HG03460 (cell line): ENCODE data around the gene ALG6.

Experiments used
- ATAC-seq: cut with Tn5 transposase; IDR thresholded peaks from one replicate; pipeline ENCODE4 v1.9.1; 2021; ENCODE audit not compliant: unreplicated experiment

Gene ALG6

DNA sequence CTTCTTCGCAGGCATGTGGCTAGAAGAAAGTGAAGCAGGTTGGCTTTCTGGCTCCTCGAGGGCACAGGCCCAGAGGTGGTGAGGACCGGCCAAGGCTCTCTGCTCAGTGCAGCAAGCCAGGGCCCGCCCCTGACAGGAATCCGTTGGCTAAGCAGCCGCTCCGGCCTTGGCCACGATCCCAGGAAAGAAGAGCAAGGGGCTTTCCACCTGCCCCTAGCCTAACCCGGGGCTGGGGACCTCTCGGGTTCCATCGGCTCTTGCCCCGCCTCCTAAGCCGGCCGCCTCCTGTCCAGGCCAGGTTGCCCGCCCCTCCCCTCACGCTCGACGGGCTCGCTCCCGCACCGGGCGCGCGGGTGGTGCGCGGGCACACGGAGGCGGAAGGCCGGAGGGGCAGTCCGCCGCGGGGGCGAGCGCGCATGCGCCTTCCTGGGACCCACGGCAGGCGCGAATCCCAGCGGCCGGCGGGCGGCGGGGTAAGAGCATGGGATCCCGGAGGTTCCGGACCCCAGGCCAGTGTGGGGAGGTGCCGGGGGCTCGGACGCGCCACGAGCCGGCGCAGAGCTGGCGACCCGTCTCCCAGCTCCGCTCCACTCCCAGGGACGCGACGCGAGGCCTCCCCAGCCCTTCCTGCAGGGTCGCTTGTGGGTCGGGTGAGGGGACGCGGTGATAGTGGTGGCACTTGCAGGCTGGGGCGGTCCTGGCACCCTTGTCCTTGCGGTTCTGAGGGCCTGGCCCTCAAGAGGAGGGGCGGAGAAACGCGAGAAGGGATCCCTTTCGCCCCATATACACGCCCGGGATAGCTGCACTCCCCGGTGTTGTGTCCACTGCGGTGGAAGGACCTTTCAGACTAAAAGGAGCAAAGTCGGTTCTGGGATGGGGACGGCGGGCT is at the start of gene ALG6:
Gene ALG6 (plus strand): TSS at position 413 of the 889 bp plus-strand sequence. CDS start 3,351 bp downstream, outside the sequence.
- ATAC-seq = peak; percentile 95

DNA sequence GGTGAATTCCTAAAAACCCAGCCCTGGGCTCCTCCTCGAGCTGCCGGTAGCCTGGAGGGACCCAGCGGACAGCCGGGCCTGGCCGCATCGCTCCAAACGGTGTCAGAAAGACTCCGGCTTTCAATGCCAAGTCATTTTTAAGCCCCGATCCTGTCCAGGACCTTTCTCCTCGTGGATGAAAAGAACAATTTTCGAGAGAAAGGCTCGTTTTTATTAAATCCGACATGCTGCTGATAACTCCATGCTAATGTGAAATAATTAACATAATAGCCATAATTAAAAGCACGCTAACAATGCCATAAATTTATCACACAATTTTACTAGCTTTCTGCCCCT is 49.6 kb upstream of the ALG6 start:
- no peak for ATAC-seq

DNA sequence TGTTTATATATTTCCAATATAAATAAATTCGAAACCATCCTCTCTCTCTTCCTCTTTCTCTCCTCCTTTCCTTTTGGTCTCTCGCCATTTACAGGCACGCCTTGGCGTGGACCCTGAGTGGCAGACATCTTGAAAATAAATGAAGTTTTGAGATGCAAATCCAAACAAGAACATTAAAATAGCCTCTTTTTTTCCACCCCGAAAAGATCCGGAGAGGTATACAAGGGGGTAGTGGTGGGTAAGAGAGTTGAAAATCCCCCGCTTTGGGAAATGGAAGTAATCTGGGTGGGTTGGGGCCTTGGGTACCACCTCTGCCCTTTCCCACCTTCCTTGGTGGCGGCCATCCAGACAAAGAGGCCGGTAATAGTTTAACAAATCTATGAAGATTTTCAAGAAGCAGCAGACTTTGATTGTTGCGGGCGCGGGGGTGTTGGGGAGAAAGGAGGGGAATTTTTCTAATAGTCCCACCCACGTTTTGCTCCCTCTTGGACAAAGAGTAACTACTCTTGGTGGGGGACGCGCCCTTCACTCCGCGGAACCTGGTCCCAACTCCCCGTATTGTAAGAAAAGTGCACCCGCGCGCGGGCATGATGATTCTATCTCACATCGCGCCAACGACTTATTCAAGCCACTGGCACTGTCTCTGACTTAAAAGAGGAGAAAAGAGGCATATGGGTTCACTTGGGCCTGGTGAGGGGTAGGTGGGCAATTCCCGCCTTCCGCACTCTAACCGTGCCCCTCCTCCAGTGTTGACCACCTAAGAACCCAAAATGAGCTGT is 49.0 kb upstream of the ALG6 start:
- ATAC-seq = no peak

DNA sequence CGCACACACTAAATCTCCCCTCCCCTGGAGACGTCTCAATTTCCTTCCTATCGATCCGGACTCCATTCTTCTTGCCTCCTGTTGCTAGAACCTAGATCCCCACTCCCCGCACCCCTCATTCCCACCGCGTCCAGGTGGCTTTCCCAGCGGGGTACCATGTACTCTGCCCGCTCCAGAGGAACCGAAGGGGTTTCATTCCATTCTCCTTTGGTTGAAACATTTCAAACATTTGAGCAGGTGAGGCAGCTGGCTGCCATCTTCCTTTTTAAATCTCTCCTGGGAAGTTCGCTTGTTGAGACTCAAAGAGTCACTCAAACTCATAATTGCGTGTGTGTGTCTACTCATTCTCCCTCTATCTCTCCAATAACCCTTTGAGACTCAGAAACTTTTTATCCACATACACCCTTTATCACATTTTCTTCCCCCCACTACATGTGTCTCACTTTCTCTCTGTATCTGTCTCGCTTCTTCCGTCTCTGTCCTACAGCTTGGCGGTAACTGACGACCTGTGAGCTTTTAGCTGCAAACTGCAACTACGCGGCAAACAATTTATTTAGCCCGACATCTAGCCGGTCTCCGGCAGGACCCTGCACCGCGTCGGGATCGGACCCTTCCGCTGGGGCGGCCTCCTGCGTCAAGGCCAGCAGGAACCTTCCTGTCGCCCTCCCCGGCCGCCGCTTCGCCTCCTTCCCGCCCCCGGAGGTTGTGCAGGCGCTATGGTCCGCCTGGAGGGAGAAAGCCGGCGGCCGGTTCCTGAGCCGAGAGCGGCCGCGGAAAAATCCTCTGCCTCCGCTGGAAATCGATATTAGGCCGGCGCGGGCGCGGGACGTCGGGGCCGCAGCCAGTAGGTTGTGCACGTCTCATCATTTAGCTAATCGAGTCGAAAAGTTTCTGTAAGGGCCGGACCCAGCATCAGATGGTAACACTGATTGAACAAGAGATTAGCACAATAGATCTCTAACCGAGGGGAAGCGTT is 48.1 kb upstream of the ALG6 start:
- ATAC-seq = no peak

DNA sequence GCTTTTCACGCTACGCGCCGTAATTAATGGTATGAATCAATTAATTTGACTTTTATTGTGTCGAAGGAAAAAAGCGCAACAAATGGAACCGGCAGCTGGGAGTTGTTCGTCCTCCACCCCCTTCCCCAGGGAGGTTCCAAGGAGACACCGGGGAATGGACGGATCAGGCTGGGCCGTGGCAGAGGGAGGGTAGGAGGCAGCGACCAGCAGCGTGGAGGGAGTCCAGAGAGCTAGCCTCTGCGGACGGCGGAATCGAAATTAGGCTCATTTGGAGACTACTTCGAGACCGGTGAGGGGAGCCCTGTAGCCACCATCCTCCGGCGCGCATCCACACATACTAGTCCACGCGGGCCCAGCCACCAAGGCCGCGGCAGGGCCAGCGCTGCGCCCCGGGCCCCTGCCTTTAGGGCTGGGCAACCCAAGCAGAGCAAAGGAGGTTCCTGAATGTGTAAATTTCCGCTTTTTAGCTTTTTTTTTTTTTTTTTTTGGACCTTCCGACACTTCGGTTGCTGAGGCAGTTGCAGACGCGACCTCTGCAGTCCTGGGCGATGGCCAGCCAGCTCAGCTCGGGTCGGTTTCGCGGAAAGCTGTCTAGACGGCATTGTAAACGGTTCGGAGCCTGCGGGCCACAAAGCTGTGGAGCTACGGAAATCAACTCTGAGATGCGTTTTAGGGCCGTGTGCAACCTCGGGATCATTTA is 47.3 kb upstream of the ALG6 start:
- ATAC-seq = no peak

DNA sequence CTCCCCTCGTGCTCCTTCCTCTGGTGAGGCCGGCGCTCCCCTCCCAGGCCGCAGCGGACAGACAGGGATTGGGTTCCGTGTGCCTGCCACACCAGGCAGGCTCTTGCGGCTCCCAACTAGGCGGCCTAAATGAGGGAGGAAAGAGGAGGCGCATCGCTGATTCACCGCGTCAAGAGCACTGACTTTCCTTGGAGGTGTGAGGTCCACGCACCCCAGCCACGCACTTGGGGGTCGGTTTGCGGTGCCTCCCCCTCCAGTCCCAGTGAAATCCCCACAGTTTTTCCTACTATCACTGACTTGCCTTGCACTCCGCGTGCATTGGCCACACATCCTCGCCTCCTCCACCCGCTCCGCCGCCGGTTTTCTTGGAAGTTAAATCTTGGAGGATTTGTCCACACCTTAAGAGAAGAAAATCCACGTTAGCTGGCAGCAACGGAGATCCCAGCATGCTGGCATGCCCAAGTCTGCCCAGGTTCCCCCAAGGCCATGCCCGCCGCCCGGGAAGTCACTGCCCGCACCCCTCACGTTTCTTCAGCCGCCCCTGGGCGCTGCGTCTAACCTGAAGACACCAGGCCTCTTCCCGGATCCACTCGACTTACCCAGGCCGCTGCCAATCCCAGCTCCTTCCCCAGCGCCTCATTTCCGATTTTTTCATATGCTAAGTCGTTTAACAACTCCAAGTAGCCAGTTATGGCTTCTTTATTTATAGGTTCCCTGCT is 46.2 kb upstream of the ALG6 start:
- no peak for ATAC-seq

DNA sequence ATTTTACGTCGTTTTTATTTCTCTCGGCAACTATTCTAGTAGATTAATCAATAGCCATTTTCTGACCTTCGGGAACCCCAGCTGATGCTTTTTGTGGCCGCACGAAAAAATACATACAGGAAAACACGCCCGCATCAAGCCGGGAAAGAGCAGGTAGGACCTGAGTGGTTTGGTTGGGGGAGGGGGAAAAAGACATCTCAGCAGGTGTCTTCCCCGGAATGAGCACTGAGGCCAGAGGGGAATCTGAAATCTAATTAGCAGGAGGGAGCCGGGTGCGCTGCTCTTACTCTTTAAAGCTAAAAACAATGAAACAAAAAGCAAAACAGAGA is 45.7 kb upstream of the ALG6 start:
- no peak for ATAC-seq

DNA sequence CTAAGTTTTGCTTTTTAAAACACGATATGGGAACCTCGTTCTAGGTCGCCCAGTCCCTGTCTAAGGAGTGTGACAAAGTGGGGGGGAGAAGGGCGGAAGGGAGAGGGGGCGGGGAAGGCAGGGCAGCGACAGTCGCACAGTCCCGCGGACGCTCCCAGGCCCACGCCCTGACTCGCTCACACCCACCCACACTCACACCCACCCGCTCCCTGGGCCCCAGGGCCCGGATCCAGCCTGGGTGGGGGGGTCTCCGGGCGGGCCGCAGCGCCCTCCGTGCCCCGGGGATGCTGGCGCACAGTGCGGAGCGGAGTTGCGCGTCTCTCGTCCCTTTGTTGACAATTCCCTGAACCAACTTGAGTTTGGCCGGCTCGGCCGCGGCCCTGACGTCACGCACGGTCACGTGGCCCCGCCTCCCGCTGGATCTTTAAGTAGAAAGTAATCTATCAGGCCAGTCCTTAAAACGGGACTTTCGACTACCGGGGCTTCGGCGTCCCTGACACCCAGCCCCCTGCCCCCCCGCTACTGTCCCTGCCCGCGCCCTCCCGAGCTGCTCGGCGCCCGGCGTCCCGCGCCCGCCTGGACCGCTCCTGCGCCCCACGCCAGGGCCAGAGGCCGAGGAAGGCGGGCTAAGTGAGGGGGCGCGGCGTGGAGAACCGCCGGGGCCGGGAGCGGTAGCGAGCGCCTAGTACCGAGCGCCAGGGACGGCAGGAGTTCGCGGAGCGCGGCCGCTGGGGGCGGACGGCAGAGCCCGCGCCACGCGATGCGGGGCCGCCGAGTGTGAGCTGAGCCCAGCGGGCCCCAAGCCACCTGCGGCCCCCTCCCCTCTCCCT is 45.1 kb upstream of the ALG6 start, which contains the start of gene FOXD3:
Gene FOXD3 (plus strand): TSS at position 454 of the 830 bp plus-strand sequence. CDS start 492 bp downstream, outside the sequence.
- ATAC-seq = peak; percentile 38

DNA sequence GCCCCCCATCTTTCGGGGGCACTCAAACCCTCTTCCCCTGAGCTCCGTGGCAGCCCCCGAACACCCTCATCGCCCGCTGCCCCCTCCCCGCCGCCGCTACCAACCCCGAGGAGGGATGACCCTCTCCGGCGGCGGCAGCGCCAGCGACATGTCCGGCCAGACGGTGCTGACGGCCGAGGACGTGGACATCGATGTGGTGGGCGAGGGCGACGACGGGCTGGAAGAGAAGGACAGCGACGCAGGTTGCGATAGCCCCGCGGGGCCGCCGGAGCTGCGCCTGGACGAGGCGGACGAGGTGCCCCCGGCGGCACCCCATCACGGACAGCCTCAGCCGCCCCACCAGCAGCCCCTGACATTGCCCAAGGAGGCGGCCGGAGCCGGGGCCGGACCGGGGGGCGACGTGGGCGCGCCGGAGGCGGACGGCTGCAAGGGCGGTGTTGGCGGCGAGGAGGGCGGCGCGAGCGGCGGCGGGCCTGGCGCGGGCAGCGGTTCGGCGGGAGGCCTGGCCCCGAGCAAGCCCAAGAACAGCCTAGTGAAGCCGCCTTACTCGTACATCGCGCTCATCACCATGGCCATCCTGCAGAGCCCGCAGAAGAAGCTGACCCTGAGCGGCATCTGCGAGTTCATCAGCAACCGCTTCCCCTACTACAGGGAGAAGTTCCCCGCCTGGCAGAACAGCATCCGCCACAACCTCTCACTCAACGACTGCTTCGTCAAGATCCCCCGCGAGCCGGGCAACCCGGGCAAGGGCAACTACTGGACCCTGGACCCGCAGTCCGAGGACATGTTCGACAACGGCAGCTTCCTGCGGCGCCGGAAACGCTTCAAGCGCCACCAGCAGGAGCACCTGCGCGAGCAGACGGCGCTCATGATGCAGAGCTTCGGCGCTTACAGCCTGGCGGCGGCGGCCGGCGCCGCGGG is 44.2 kb upstream of the ALG6 start:
- no peak for ATAC-seq

DNA sequence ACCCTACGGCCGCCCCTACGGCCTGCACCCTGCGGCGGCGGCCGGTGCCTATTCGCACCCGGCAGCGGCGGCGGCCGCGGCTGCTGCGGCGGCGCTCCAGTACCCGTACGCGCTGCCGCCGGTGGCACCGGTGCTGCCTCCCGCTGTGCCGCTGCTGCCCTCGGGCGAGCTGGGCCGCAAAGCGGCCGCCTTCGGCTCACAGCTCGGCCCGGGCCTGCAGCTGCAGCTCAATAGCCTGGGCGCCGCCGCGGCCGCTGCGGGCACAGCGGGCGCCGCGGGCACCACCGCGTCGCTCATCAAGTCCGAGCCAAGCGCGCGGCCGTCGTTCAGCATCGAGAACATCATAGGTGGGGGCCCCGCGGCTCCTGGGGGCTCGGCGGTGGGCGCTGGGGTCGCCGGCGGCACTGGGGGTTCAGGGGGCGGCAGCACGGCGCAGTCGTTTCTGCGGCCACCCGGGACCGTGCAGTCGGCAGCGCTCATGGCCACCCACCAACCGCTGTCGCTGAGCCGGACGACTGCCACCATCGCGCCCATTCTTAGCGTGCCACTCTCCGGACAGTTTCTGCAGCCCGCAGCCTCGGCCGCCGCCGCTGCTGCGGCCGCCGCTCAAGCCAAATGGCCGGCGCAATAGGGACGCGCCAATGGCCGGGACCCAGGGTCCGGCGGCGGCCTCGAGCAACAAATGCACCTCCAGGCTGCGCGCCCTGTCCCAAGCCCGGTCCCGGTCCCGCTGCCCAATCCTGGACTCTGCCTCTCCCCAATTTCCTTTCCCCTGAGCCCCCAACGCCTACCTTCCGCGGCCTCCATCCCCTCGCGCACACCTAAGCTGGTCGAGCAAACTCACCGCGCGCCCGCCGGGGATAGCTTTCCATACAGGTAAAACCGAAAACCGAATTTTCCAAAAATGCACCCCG is 43.3 kb upstream of the ALG6 start:
- no peak for ATAC-seq

DNA sequence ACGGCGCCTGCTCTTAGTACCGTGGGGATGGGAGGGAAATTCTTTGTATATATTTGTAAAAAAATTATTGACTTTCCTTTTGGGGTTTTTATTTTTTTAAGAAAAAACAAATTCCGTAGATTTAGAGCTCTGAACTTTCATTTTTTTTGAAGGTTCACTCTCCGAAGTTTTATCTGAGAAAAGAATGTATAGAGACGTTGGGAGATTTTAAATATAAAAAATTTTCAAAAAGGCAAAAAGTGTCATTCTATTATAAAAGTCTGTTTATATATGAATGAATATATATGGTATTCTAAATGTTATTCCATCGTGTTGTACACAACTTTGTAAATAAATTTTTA is 42.7 kb upstream of the ALG6 start:
- ATAC-seq = no peak

DNA sequence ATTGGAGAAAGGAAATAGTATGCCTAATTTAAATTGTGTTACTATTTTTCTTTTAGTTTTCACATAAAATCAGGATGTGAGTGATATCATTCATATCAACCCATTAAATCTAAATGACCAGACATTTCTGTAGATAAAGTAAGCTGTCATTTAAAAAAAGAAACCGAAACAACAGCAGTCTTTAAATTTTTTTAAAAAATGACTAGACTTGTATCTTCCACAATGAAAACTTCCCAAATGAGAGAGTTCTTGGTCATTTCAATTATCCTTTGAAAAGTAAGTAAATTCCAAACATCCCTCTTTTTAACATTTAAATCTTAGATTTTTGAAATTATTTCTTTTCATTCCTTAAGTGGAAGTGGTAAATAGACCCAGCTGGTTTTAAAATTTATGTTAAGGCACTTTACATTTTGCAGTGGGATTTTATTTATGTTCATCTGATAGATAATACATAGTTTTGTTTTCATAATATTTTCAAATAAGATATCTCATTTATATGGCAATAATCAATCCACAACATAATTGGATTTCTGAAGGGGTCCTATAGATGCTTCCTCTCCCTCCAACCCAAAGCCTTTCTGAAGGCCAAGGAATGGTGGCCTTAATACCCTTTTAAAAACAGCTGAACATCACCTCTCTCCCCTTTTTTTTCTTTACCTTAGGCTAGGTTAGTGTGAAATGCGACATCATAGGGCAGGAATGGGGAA is 42.0 kb upstream of the ALG6 start:
- ATAC-seq = no peak

DNA sequence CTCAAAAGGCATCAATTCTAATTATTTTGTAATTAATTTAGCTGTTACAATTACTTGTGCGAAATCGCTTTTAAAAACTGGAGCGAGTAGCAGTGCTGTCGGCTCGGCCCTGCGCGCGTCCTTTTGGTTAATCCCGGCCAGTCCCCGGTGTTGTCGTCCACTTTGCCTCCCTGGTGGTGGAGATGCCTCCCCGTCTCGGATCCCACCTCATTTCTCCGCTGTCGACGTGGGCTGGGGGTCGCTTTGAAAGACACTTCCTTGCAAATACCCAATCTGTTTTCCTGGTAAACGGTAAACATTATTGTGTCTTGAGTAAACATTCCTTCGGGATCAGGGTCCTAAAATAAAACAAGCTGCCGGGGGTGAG is 41.3 kb upstream of the ALG6 start:
- ATAC-seq = no peak

DNA sequence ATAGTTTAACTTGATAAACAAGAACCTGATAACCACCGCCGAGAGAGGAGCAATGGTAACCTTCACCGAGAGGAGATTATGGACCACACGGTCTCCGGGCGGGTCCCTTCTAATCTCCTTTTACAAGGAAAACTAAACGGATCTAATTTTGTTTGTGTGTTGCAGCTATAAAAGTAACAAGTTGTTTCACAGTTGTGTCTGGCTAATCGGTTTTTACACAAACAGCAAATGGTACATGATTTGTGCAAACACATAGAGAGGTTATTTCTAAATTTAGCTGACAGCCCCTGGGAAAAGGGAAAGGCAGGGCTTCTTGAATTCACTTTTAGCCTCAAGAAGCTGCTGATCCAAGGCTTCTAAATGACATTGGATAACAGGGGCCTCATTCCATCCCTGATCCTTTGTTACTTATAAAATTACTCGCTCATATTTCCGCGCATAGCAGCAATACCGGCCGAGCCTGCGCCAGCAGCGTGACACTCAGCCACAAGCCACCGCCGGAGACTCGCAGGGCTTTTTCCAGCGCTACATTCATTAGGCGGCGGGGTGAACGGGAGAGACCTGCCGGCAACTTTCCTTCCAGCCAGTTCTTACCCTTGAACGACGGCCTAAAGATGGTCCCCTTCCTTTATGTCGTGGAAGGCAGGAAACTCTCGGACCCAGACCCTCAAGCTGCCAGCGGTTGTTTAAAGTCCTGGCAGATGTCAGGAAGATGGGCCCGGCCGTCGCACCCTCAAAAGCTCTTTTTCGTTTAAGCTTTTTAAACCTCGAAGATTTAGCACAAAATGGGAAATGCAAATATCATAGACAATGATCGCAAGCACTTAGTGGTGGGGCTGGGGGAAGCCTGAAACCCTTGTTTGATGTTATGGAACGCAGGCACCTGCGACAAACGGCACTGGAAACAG is 40.7 kb upstream of the ALG6 start:
- no peak for ATAC-seq

DNA sequence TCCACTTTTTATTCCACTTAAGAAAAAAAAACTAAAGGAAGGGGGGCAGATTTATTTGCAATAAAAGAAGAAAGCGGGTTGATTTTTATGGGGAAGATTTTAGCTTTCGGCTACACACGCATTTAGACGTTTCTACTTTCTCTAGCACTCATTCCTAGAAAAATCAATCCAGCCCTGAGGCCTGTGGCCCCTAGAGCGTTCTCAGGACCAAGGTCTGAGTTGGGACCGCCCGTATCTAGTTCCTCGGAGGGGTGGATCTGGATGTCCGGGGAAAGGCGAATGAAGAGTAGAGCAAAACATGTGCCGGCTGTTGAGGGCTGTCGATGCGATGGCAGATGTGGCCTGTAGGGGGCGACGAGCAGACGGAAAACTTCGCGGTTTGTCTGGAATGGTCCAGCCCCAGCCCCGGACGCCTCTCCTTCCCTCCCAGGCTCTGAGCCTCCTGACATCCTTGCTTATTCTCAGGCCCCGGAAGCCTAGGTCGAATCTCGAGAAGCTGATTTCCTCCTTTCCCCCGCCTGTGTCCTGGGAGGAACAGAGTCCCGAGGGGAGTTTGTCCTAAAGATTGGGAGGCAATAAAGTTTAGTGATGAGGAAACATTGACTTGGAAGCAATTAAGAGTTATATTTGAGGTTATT is 39.9 kb upstream of the ALG6 start:
- ATAC-seq = no peak
